OCI-M2 (cell line): ENCODE results near the gene BLOC1S6.

Experiments used
- DNase-seq: peaks from one replicate; lab custom pipeline; 2025; ENCODE audit not compliant: unreplicated experiment; lab: John Stamatoyannopoulos, UW

Gene BLOC1S6

DNA sequence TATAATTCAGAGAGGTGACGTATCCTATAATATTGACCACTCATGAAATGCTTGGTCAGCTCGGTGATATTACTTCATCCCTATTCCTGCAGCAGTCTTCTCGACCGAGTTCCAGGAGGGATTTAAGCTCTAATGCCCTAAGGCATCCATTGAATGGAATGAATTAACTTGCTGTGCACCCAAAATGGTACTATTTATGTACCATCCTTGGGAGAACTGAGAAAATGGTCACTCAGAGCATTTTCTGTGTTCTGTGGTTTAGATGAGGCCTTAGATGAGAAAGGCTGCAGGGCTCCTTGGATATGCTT is 638 bp downstream of the BLOC1S6 start:
- no peak for DNase-seq

DNA sequence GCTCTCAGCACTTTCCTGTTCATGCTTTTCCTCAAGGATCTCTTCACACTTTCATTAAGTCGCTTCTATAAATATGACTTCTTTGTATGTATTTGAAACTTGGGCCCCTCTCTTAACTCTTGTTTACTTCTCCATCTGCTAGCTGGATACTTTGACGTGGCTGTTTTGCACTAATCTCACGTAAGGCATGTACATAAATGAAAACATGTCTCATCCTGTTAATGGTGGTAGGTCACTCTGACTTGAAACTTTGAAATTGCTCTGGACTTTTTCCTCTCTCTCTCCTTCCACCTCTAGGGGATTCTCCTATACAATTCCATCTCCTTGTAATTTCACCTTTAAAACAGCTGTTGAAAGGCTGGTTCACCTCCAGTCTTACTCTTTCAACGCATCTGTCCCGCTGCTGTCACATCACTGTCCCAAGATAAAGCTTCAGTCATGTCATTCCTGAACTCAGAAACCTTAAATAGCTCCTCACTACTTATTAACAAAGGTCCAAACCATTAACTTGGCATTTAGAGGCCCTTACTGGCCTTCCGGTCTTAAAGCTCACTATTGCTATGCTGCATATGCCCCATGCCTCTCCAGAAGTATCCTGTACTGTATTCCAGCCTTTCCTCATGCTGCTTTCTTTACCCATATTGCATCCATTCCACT is 1.2 kb downstream of the BLOC1S6 start:
- DNase-seq, result no peak

DNA sequence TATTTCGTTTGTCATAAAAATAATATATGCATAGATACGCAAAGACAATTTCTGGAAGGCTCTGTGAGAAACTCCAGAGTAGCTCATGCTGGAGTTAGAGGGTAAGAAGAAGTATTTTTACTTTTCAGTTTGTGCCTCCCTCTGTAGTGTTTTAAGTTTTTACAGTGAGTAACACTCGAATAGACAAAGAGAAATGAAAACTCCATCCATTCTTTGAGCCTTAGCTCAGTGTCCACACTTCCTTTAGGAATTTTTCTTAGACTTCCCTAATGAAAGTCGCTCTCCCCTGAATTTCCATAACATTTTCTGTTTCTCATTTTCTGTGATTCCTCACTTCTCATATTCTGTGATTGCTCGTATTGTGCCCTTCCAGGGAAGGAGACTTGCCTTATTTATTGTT is 2.1 kb downstream of the BLOC1S6 start:
- no peak for DNase-seq

DNA sequence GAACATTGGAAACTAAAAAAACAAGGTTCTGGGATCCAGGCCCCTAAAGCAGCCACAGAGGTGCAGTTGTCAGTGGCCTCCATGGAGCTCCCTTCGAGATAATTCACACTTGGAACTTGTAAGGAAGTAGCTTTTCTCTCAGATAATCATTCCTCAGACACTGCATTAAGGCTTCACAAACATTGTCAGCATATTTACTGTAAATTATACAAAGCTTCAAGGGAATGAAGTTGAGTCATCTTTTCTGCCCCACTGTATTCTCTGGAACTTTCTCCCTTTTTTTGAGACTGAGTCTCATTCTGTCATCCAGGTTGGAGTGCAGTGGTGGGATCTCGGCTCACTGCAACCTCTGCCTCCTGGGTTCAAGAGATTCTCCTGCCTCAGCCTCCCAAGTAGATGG is 7.1 kb downstream of the BLOC1S6 start:
- DNase-seq, result no peak

DNA sequence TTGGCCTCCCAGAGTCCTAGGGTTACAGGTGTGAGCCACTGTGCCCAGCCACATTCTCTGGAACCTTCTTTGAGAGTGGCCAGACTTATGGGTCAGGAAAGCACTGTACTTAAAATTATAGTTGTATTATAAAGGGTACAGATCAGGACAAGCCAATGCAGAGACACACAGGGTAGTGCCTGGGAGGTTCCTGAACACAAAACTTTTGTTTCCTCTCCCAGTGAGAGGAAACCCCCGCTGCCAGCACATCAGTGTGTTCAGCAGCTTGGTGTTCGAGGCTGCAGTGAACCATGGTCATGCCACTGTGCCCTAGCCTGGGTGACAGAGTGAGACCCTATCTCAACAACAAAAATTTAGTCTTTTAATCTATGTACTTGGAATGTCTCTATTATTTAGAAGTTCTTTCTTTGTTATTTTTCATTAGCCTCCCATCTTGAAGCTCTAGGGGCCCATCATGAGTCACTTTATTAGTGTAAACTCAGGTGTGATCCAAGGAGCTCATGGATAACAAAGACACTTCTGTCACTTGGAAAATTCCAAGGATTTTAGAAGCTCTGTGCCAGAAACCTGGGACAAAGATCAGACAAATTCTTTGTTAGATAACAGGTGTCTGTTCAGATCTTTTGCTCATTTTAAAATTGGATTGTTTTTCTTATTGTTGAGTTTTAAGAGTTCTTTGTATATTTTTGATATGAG is 7.8 kb downstream of the BLOC1S6 start:
- no peak for DNase-seq

DNA sequence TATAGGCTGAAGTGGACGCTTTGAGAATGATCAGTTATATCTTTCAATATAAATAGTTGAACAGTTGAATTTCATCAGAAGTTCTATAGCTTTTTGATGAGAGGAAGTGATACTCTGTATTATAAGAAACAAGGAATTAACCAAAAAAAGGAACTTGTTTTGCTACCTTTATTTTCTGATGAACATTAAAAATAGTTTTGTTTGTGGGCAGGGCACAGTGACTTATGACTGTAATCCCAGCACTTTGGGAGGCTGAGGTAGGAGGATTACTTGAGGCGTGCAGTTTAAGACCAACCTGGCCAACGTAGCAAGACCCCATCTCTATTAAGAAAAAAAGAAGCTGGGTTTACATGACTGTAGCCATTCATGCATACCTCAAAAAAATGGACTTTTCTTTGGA is 16.7 kb downstream of the BLOC1S6 start:
- no peak for DNase-seq

DNA sequence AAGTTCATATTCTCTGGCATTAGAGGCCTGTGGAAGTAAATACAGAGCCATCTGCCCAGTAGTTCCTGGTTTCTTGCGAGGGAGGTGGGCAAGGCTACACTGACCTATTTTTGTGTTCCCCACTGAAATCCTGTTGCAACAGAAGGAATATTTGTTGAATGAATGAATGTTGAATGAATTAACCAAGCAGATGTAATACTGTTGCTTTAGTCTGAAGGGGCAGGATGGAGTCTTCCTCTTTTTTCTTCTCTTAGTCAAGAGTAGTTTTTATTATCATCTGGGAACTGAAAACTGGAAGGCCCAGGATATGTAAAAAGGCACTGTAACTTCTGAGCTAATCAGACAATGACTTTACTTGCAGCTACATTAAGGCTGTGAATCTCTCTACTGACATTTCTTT is 17.1 kb downstream of the BLOC1S6 start:
- no peak for DNase-seq

DNA sequence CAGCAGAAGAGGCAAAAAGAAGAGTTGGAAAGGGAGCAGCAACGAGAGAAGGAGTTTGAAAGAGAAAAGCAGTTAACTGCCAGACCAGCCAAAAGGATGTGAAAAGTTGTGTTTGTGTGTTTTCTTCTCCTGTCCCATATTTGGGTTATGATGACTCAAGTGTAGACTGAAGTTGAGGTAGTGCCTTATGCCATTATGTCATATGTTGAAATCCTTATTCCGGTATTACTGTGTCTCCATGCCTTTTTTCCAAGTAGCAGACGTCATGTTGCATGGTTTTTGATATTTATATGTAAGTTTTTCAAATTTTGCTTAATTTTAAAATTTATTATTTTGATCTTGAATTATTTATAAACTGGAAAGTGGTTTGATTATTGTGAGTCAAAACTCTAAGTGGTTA is 19.2 kb downstream of the BLOC1S6 start:
- no peak for DNase-seq

DNA sequence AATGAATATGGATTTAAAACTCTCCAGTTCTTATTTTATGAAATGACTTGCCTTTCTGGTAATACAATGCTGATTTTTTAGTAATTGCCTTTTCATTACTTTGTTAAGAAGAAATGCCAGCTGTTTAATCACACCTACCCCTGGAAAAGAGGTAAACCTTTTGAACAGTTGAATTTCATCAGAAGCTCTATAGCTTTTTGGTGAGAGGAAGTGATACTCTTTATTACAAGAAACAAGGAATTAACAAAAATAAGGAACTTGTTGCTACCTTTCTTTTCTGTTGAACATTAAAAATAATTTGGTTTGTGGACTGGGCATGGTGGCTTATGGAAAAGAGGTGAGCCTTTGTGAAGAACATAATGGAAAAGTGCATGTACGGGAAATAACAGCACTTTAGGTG is 19.7 kb downstream of the BLOC1S6 start:
- no peak for DNase-seq

DNA sequence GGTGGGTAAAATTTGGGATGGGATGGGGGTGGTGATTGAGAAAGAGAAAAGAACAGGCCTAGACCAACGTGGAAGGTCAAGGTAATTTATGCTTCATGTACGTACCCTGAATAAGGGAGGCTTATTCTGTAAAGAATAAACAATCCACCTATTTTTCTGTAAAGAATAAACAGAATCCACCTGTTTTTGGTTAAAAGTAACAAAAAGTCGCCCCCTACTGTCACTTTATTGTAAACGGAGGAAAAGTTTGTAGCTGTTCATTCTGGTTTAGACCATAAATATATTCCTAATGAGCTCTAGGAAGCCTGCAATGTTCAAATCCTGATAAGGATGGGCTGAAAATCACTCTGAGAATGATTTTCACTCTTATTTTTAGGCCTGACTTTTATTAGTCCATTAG is 24.1 kb downstream of the BLOC1S6 start:
- DNase-seq, result no peak

DNA sequence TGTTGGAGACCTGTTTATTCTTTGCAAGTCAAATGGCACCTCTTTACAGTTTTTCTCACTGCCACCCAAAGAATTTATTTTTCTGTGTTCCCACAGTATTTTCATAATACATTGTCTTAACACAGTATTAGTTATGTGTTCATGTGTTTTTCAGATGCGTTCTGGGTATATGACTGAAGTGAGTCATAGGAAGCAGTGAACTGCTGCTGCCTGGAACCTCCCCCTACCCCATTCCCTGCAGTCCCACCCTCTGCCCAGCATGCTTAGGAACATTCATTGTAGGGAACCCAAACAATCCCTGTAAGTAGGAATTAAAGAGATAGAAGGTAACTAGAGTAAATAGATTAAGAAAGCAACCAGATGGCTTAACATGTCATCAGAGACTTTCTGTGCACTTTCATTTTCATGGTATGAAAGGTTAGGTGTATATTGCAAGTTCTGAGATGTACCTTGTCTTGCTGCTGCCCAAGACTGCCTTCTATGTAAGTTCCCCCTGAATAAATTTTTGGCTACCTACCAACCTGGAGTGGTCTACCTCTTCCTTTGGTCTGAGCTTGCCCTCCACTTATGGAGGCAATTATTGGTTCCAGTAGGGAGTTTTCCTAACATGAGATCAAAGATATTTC is 25.7 kb downstream of the BLOC1S6 start:
- DNase-seq, result no peak

DNA sequence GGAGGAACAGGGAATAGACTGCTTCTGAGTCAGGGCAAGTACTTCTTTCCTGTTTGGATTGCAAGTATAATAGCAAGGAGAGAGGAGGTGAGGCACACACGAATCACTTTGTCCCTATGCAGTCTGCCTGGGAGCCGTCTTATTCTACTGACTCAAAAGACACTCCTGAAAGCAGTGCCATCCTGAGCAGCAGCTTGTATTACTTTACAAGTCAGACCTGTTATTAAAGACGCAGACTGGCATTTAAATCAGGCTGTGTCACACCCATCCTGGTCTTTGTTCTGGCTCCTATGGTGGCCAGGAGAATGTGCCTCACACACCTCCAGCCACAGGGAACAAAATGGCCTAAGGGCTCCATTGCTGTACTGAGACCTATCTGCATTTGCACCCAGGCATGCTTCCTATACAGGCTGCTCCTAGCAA is 29.7 kb downstream of the BLOC1S6 start:
- no peak for DNase-seq

DNA sequence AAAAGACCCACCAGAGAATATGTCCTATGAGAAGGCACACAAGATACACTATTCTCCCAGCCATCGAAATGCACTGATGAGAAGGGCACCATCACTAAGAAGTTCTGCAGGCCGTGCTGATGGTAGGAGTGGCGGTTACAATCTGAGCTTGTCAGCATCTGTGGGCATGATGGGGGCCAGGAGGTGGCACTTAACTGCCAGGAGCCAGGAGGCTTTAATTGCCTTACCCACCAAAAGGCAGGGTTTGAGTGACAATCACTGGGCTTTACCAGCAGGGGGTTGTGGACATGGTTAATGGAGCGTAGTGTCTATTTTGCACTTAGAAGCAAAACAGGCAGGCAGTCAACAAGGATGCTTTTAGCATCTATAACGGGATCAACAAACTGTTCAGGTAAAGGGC is 31.6 kb downstream of the BLOC1S6 start:
- no peak for DNase-seq

DNA sequence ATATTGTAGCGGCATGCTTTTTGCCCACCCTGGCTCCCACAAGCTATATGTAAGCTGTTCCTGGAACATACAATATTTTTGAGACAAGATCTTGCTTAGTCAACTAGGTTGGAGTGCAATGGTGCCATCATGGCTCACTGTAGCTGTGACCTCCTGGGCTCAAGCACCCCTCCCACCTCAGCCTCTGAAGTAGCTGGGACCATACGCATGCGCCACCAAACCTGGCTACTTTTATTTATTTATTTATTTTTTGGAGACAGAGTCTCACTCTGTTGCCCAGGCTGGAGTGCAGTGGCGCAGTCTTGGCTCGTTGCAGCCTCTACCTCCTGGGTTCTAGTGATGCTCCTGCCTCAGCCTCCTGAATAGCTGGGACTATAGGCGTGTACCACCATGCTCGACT is 41.0 kb downstream of the BLOC1S6 start:
- DNase-seq, result no peak

DNA sequence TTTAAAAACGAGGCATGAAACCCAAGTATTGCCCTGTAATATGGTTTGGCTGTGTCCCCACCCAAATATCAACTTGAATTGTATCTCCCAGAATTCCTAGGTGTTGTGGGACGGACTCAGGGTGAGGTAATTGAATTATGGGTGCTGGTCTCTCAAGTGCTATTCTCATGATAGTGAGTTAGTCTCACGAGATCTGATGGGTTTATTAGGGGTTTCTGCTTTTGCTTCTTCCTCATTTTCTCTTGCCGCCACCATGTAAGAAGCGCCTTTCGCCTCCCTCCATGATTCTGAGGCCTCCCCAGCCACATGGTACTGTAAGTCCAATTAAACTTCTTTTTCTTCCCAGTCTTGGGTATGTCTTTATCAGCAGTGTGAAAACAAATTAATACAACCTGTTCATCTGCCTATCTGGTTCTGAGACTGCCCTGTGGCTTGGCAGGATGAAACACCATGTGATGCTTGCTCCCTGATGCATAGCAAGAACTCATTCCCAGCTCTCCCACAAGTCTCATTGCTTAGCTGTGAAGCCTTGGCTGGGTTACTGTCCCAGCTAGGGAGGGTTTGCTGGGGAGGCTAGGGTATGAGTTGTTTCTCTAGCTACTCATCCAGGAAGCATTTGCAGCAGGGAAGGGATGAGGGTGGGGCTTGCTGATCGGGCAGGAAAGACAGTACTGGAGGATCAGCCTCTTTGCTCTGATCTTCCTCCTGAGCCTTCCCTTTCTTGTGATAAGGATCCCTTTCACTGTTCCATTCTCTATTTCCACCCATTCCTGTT is 43.9 kb downstream of the BLOC1S6 start:
- no peak for DNase-seq

DNA sequence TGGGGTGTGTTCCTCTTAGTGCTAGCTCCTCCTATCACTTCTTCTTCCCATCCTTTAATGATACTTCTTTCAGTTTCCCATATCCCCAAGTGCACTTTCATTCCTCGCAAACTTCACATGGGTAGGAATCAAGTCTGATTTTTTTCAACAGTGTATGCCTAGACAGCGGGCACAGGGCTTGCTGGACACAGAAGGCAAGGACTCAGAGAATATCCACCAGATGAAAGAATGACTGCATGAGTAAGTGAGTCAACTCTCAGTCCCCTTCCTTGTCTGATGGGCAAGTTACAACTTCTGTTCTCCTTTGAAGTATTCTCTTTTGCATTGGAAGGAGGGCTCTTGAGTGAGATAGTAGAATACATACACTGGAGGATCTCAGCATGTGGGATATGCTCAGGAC is 44.6 kb downstream of the BLOC1S6 start:
- DNase-seq, result no peak

DNA sequence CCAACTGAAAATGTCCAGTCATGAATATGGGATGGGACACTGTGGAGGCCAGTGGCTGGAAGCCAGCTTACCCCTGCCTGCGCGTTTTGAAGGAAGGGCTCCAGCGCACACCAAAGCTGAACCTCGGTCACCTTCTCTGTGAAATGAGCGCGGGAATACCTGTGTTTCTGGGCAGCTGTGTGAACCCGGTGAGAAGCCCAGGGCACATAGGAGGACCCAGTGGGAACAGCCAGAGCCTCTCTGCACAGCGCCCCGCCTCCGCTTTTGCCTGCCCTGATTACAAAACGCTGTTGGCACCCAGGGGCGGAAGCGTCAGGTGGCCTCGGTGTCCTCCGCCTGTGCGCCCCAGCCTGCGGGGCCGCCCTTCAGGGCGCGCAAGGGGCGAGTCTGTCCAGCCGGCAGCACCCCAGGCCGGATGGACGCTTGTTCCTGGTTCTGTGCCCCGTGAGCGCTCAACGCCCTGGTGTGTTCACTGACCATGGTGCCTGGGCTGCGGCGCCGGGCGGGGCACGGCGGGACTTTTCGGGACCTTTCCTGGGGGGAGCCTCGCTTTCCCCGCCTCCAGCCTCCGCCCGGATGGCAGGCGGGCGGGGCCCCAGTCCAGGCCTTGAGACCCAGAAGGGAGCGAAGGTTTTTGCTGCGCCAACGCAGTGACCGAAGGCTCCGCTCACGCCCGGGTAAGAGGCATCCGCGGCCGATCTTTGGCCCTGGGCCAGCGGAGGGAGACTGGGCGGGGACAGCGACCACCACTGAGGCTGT is 47.4 kb downstream of the BLOC1S6 start, which contains the start of gene SQOR:
SQOR (plus strand) TSS at position 598 of the 759 bp plus-strand sequence. CDS start 23,895 bp downstream, outside the sequence.
- DNase-seq, result no peak

DNA sequence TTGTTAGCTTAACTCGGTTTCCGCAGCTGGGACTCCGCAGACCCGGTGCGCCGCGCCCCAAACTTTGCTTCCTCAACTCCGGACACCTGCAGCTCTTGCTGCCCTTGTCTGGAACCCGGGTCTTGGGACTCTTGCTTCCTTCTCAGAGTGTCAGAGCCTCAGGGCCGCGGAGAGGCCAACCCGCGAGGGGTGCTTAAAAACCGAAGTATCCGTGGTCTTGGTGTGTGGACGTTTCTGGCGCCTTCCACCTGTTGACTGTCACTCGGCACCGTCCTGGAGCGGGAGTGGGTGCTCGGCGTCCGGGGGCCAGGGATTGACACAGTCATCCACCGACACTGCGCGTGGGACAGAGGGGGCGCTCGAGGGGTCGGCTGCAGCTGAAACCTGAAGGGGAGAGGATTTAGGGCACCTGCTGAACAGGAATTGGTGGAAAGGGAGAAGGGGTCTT is 48.0 kb downstream of the BLOC1S6 start:
- no peak for DNase-seq

DNA sequence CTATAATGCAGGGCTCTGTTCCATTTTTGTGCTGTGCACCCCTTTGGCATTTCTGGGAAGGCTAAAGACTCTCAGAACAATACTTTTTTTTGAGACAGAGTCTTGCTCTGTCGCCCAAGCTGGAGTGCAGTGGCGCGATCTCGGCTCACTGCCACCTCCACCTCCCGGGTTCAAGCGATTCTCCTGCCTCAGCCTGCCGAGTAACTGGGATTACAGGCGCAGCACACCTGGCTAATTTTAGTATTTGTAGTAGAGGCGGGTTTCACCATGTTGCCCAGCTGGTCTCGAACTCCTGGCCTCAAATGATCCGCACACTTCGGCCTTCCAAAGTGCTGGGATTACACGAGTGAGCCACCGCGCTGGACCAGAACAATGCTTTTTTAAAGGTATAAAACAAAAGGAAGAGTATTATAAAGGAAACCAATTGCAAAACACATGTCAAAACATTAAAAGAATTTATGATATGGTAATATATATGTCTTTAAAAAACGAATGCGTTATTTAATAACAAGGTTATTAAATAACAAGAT is 48.6 kb downstream of the BLOC1S6 start:
- no peak for DNase-seq

DNA sequence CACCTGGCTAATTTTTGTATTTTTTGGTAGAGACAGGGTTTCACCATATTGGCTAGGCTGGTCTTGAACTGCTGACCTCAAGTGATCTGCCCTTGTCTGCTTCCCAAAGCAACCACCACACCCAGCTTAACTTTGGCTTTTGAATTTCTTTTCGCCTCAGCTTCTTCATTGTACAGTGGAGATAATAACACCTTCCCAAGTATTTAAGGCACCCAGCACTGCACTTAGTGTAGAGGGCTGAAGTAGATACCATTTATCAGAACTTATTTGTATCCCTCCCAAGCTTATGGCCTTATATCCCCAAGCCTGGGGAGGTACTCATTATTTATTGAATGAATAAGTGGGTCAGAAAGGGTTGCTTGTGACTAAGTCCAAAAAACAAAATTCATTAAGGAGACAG is 50.0 kb downstream of the BLOC1S6 start:
- no peak for DNase-seq

DNA sequence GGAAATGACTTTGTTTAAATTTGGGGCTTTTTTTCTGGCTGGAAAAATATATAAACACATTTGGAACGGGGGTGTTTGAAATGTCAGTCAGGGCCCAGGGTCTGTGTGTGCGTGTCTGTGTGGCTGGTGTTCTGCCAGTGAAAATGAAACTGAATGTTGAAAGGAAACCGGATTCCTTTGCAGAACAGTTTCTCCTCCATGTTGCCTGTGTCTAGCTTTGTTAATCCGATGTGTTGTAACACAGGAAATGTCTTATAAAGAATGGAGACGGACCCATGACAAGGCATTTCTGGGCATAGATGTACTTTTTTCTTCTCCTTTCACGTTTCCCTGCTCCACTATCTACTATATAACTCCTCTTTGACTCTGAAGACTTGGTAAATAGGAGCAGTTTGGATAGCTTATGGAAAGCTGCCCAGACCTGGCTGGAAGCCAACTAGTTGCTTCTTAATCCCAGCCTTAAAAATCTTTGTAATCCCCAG is 50.4 kb downstream of the BLOC1S6 start:
- no peak for DNase-seq
